GM23338 (cell line): ENCODE results near the gene AK9.

Source experiments
- CREB1 ChIP-seq: fragments of 250-450 bp; sonication (Bioruptor Pico); IDR thresholded peaks from 2 replicates; pipeline ENCODE4 v1.5.0; 2020; ENCODE audit warnings: low read depth, mild to moderate bottlenecking, moderate library complexity
- CTCF ChIP-seq, 2 experiments: fragments of 200-600 bp in 1 of 2; sonication (generic) in 1 of 2; conservative IDR thresholded peaks; 2 replicates each; pipeline versions ENCODE4 v1.5.1 to v1.6.1; 2016 to 2017; ENCODE audit warnings: antibody characterized with exemption in 2 of 2, low read depth in 2 of 2, mild to moderate bottlenecking in 2 of 2, moderate library complexity in 1 of 2
- ETS1 ChIP-seq: IDR thresholded peaks from 2 replicates; pipeline ENCODE4 v1.6.1; 2016; ENCODE audit warnings: antibody characterized with exemption
- EZH2 ChIP-seq: fragments of 200-600 bp; sonication (generic); IDR thresholded peaks from one replicate; pipeline ENCODE4 v1.8.0; 2017; ENCODE audit warnings: antibody characterized with exemption, mild to moderate bottlenecking, low read depth; ENCODE audit not compliant: unreplicated experiment
- EZH2phosphoT487 ChIP-seq: fragments of 200-600 bp; sonication (generic); IDR thresholded peaks from one replicate; pipeline ENCODE4 v1.8.1; 2018; ENCODE audit warnings: antibody characterized with exemption; ENCODE audit not compliant: unreplicated experiment
- JUNB ChIP-seq: IDR thresholded peaks from one replicate; pipeline ENCODE4 v1.6.1; 2016; ENCODE audit warnings: antibody characterized with exemption; ENCODE audit not compliant: unreplicated experiment
- NANOG ChIP-seq: IDR thresholded peaks from 2 replicates; pipeline ENCODE4 v1.6.1; 2016; ENCODE audit warnings: antibody characterized with exemption, borderline replicate concordance
- POLR2AphosphoS5 ChIP-seq: IDR thresholded peaks from 2 replicates; pipeline ENCODE4 v1.6.1; 2016; ENCODE audit warnings: antibody characterized with exemption, low read depth
- REST ChIP-seq: IDR thresholded peaks from one replicate; pipeline ENCODE4 v1.6.1; 2018; ENCODE audit warnings: antibody characterized with exemption; ENCODE audit not compliant: unreplicated experiment
- STAT1 ChIP-seq: IDR thresholded peaks from one replicate; pipeline ENCODE4 v1.6.1; 2016; ENCODE audit warnings: antibody characterized with exemption; ENCODE audit not compliant: unreplicated experiment
- ZNF331 ChIP-seq: fragments of 250-450 bp; sonication (Bioruptor Pico); IDR thresholded peaks from 2 replicates; pipeline ENCODE4 v1.5.0; 2020; ENCODE audit warnings: low read depth, mild to moderate bottlenecking, moderate library complexity

- no peak for TF ChIP-seq CTCF (conservative IDR thresholded peaks at IDR 0.05; ENCODE audit: low read depth in 2 of 2)
- TF ChIP-seq POLR2AphosphoS5: no peak
- no peak for TF ChIP-seq EZH2
- TF ChIP-seq EZH2phosphoT487: no peak
- TF ChIP-seq REST: no peak
- no peak for TF ChIP-seq ETS1
- TF ChIP-seq ZNF331 (CRISPR knock-in tag): no peak
- no peak for TF ChIP-seq STAT1
- no peak for TF ChIP-seq CREB1 (CRISPR knock-in tag)
- TF ChIP-seq JUNB: no peak
- TF ChIP-seq NANOG: no peak
These were observed 237.8 kb downstream of the AK9 start for GRCh38 chr6:109453156-109453555.
